ENCODE data around the gene RBMS3.

Gene RBMS3

DNA sequence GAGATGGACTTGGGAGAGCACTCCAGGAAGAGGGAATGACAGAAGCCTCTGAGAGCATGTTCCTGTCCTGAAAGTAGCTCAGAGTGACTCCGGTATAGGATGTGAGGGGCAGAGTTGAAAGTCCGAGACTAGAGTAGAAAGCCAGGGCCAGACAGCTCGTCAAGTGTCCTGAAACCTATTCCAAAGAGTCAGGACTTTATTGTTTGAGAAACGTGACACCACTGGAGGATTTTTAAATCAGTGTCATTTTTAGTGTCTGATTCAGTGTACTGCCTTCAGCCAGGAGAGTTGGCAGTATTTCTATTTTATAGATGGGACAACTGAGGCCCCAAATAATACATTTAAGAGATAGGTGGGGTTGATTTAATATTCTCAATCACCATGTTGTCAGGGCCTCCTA lies 1.6 kb upstream of the RBMS3 start:
- TF ChIP-seq, protein P1, sequence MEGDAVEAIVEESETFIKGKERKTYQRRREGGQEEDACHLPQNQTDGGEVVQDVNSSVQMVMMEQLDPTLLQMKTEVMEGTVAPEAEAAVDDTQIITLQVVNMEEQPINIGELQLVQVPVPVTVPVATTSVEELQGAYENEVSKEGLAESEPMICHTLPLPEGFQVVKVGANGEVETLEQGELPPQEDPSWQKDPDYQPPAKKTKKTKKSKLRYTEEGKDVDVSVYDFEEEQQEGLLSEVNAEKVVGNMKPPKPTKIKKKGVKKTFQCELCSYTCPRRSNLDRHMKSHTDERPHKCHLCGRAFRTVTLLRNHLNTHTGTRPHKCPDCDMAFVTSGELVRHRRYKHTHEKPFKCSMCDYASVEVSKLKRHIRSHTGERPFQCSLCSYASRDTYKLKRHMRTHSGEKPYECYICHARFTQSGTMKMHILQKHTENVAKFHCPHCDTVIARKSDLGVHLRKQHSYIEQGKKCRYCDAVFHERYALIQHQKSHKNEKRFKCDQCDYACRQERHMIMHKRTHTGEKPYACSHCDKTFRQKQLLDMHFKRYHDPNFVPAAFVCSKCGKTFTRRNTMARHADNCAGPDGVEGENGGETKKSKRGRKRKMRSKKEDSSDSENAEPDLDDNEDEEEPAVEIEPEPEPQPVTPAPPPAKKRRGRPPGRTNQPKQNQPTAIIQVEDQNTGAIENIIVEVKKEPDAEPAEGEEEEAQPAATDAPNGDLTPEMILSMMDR (IDR thresholded peaks at IDR 0.05; ENCODE audit: unreplicated experiment in 3 of 3) = no peak
- H3K27ac Mint-ChIP-seq = peak overlapping the region; percentile 4 to 98 (median 79)
- H3K4me1 Mint-ChIP-seq = peaks cover 41% of the 10 kb centered on the region
- peak overlapping the region; percentile 47 to 88 (median 69) for H3K4me3 Mint-ChIP-seq
- peaks cover 5% of the 10 kb centered on the region for H3K36me3 Mint-ChIP-seq (ENCODE audit: low read depth)
- no peaks in the 10 kb centered on the region for H3K27me3 Mint-ChIP-seq (ENCODE audit: low read depth)
- no peaks in the 10 kb centered on the region for H3K9me3 Mint-ChIP-seq

DNA sequence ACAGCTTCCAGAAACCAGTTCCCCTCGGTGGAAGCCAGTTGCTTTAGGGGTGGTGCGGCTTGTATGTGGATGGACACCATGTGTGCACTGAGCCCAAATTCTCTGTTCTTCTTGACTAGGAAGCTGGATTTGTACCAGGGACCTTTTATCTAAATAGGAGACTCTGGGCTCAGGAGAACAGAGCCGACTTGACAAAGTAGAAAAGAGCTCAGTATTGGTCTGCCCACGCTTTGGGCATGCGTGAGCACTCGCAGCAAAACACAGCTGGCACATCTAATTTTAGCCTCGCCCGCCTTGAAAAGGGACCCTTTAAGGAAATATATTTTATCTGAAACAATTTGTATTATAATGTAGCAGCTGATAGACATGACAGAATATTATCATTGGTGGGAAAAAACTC lies 1.1 kb upstream of the RBMS3 start:
- H3K36me3 Mint-ChIP-seq (ENCODE audit: low read depth) = no peaks in the 10 kb centered on the region
- H3K4me3 Mint-ChIP-seq = peak overlapping the region; percentile 81 to 96 (median 88)
- TF ChIP-seq, protein P1 (IDR thresholded peaks at IDR 0.05; ENCODE audit: unreplicated experiment in 3 of 3) = no peak
- peak overlapping the region; percentile 96 to 98 (median 98) for H3K27ac Mint-ChIP-seq
- peaks cover 36% of the 10 kb centered on the region for H3K4me1 Mint-ChIP-seq
- H3K9me3 Mint-ChIP-seq = no peaks in the 10 kb centered on the region
- H3K27me3 Mint-ChIP-seq (ENCODE audit: low read depth) = no peaks in the 10 kb centered on the region

DNA sequence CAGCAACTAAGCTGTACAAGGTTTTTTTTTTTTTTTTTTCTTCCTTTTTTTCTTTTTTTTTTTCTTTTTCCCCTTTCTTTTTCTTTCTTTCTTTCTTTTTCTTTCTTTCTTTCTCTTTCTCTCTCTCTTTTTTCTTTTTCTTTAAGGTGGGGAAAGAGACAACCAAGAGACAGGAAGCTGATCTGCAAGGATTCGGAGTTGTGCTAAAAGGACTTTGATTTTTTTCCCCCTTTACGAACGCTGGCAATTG lies 148 bp downstream of the RBMS3 start:
- Mint-ChIP-seq H3K4me1 (peaks cover 40% of the 10 kb centered on the region), H3K9me3 (no peaks in the 10 kb centered on the region), H3K27me3 (ENCODE audit: low read depth) (no peaks in the 10 kb centered on the region), H3K4me3 (peak overlapping the region; percentile 87 to 96 (median 88)), H3K27ac (peak overlapping the region; percentile 96 to 98 (median 98)), H3K36me3 (ENCODE audit: low read depth) (no peaks in the 10 kb centered on the region)
- TF ChIP-seq, protein P1 (IDR thresholded peaks at IDR 0.05; ENCODE audit: unreplicated experiment in 3 of 3) = peak in 1 of 3 experiments; percentile 3

DNA sequence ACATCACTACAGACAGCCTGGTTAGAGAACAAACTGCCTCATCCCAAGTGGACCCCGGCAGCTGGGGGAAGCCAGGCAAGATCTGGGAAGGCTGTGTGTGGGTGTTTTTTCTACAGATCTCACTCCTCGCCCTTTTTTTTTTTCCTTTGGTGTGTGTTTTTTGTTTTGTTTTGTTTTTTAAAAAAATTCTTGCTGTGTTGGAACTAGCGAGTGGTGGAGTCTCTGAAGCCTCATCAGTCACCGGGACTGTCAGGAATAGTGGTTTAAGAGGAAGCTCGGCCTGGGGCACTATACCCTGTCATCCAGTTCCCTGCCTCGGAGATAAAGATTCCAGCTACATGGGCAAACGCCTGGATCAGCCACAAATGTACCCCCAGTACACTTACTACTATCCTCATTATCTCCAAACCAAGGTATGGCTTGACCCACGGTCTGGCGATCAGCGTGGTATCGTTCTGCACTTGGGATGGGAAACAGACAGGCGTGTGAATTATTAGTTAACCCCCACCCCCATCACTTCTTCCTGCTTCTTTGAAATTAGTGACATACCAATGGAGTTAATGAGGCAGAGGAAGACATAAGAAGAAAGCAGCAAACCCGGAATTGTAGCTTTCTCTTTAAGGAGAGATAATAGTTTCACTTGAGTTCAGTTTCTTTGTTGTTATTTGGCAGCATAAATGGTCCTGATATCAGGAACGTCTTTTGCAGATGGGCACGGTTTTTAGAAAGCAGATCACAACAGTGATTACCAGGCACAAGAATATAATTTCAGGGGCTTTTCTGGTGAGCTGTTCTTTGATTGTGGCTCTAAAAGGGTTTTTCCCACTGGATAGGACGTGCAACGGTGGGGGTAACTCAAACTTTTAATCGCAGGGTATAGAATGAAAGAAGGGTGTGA lies 722 bp downstream of the RBMS3 start:
- peak overlapping the region; percentile 96 to 98 (median 98) for H3K27ac Mint-ChIP-seq
- TF ChIP-seq, protein P1 (IDR thresholded peaks at IDR 0.05; ENCODE audit: unreplicated experiment in 3 of 3) = no peak

DNA sequence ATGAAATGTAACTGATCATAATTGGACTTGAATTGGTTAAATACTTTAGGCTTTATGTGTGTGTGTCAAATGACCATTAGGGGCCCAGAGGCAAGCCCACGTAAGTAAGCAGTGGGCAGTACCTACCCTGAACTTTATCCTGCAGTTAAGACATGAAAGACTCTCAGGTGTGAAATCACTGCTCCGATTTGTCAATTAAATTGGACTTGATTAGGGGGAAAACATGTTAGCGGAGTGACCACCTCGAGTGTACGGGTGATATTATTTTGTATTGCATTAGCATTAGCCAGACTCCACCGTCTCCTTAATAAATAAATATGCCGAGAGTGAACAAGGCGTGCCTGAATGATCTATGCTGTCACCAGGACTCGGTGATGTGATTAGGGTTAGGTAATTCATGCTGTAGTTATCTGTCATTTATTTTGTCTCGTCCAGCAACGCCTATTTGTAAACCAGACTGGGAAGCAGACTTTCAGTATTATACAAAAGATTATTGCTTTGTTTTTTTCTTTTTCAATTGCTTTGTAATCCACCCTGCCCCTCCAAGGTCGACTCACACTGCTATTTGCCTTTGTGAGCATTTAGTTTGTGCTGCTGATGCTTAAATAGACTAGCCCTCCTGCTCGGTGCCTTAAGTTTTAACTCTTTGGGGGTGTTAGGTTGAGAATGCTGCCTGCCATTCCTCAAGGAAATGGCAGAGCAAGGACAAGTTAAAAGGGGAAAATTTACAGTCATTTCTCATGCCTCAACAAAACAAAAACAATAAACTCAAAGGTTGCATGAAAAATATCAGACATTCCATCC lies 1.8 kb downstream of the RBMS3 start:
- peak overlapping the region; percentile 87 to 96 (median 88) for H3K4me3 Mint-ChIP-seq
- peak overlapping the region; percentile 96 to 98 (median 98) for H3K27ac Mint-ChIP-seq
- no peaks in the 10 kb centered on the region for H3K36me3 Mint-ChIP-seq (ENCODE audit: low read depth)
- no peaks in the 10 kb centered on the region for H3K9me3 Mint-ChIP-seq
- H3K4me1 Mint-ChIP-seq = peaks cover 56% of the 10 kb centered on the region
- no peaks in the 10 kb centered on the region for H3K27me3 Mint-ChIP-seq (ENCODE audit: low read depth)
- TF ChIP-seq, protein P1 (IDR thresholded peaks at IDR 0.05; ENCODE audit: unreplicated experiment in 3 of 3) = no peak

More for the DNA sequence above, 722 bp downstream of the RBMS3 start:
- Mint-ChIP-seq H3K36me3 (ENCODE audit: low read depth) (no peaks in the 10 kb centered on the region), H3K4me3 (peak overlapping the region; percentile 87 to 96 (median 88)), H3K9me3 (no peaks in the 10 kb centered on the region), H3K27me3 (ENCODE audit: low read depth) (no peaks in the 10 kb centered on the region), H3K4me1 (peaks cover 46% of the 10 kb centered on the region)
